Erythroblast (primary cell): ENCODE results near the gene EPHA4.

Experiments
- DNase-seq, 2 experiments: peaks; one replicate each; lab custom pipeline; 2025; lab: John Stamatoyannopoulos, UW
- GATA1 ChIP-seq: IDR thresholded peaks from 2 replicates; pipeline ENCODE4 v1.6.1; 2011; ENCODE audit warnings: low read depth, mild to moderate bottlenecking, control low read depth, low read length, moderate library complexity
- POLR2A ChIP-seq: IDR thresholded peaks from 2 replicates; pipeline ENCODE4 v1.6.1; 2011; ENCODE audit warnings: mild to moderate bottlenecking, low read length

The EPHA4 gene

GRCh38 chr2:221476195-221476594 lies 95.9 kb downstream of the EPHA4 start:
- DNase-seq, result no peak
- no peak for TF ChIP-seq POLR2A
- no peak for TF ChIP-seq GATA1

DNA sequence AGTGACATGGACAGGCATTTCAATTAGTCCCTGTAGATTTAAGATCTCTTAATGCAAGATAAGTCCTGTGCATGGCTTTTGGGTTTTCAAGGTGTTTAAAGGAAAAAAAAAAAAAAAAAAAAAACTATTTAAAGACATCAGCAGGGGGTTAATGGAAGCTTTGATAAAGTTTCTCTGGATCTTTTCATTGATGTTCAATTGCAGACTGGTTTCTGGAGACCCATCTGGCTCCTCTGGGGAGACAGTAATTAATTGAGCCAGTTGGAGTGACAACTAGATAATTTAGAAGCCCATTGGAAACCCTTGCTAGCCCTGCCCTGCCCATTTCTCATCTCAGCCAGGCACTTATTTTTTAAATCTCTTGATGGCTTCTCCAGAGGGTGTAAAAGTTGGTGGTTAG lies 98.7 kb downstream of the EPHA4 start:
- DNase-seq, result no peak
- TF ChIP-seq GATA1 (no peak), POLR2A (no peak)

DNA sequence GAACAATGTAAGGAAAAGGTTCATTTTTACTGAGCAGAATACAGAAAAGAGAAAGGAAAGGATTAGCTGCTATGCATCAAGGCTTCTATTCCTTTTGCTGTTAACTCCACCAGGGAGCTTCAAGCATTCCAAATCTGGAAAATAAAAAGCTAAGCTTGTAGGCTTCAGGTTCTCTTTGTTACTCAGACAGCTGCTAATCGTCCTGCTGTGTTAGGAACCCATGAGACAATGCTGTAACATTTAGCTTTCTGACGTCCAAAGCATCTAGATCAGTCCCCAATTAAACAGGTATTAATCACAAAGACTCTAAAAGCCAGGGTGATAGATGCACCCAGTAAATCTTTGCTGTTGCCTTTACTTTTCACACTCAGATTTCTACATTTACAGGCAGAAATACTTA lies 103.8 kb downstream of the EPHA4 start:
- DNase-seq, result no peak

GRCh38 chr2:221467610-221468009 lies 104.5 kb downstream of the EPHA4 start:
- TF ChIP-seq POLR2A (no peak), GATA1 (no peak)
- no peak for DNase-seq

More for the DNA sequence above, 103.8 kb downstream of the EPHA4 start:
- TF ChIP-seq GATA1, result no peak
- TF ChIP-seq POLR2A, result no peak

- TF ChIP-seq POLR2A, result no peak
- no peak for TF ChIP-seq GATA1
- no peak for DNase-seq
These were observed 105.4 kb downstream of the EPHA4 start for GRCh38 chr2:221466744-221467143.

- DNase-seq, result no peak
- no peak for TF ChIP-seq POLR2A
- TF ChIP-seq GATA1, result no peak
These were observed 106.3 kb downstream of the EPHA4 start for GRCh38 chr2:221465776-221466175.

GRCh38 chr2:221464971-221465370 lies 107.1 kb downstream of the EPHA4 start:
- TF ChIP-seq GATA1 (no peak), POLR2A (no peak)
- no peak for DNase-seq

DNA sequence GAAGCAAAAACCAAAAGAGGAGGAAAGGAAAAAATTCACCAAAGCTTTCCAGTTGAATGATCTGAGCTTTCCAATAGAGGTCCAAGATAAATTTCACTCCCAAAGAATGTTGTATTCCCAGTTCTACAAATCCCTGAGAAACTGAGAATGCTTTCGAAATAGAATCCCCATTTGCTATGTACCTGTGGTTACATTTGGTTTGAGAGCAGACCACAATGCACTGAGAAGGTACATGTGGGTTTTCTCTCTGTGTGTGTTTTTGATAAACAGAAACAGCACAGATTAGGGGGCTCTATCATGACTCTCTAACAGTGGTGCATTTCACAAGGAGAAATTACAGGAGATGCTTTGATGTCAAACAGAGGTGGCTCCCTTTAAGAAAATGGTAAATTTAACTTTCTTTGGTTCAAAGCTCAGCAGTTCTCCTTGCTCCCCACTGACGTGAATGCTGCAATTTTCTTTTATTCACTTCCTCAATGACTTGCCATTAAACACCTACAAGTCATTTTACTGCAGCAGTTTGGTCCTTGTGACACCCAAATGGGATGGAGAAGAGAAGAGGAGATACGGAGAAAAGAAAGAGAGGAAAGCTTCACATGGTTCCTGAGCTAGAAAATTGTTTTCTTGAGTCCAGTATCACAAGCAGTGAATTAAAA lies 108.7 kb downstream of the EPHA4 start:
- TF ChIP-seq POLR2A (no peak), GATA1 (no peak)
- DNase-seq, result no peak

- no peak for DNase-seq
- TF ChIP-seq POLR2A (no peak), GATA1 (no peak)
These were observed 110.2 kb downstream of the EPHA4 start for GRCh38 chr2:221461901-221462300.

- TF ChIP-seq GATA1 (no peak), POLR2A (no peak)
These were observed 112.0 kb downstream of the EPHA4 start for GRCh38 chr2:221460136-221460535.

GRCh38 chr2:221458578-221458977 lies 113.5 kb downstream of the EPHA4 start:
- no peak for DNase-seq
- TF ChIP-seq GATA1, result no peak

More at GRCh38 chr2:221460136-221460535, 112.0 kb downstream of the EPHA4 start:
- DNase-seq, result no peak

GRCh38 chr2:221455214-221455613 lies 116.9 kb downstream of the EPHA4 start:
- DNase-seq, result no peak
- TF ChIP-seq GATA1 (no peak), POLR2A (no peak)

GRCh38 chr2:221454459-221455105 lies 117.5 kb downstream of the EPHA4 start:
- DNase-seq, result no peak
- TF ChIP-seq POLR2A (no peak), GATA1 (no peak)

- DNase-seq, result no peak
- TF ChIP-seq GATA1 (no peak), POLR2A (no peak)
These were observed 120.0 kb downstream of the EPHA4 start for GRCh38 chr2:221451862-221452788.
